Motor neuron (in vitro differentiated cells): ENCODE measurements around the gene MMRN2. TPM values are rescaled to one million over a fixed set of nuclear protein-coding genes. Genes with fewer than 3 reads are reported as not detected.
"Not testable (repeated sequence)": the region's sequence is repeated elsewhere in the genome, so short reads cannot be mapped to it uniquely, and the experiment has no call there.

Experiments used
- ATAC-seq, 8 experiments: fragments of 200-7000 bp; cut with Tn5 transposase; replicated peaks in 6 of 8; 2 replicates each; pipeline ENCODE4 v1.8.0; 2021; ENCODE audit warnings: mild to moderate bottlenecking in 8 of 8, moderate library complexity in 8 of 8
- H3K27ac ChIP-seq, 2 donors: fragments of 250-450 bp; sonication (Bioruptor Pico); 2 replicates each; pipeline ENCODE4 v1.9.0; 2021; ENCODE audit warnings: antibody characterized with exemption in 2 of 2, mild to moderate bottlenecking in 2 of 2, moderate library complexity in 1 of 2
- H3K4me1 ChIP-seq, 2 donors: fragments of 250-450 bp; sonication (Bioruptor Pico); replicated peaks in 1 of 2; 2 replicates each; pipeline ENCODE4 v1.6.1; 2021; ENCODE audit warnings: antibody characterized with exemption in 2 of 2, mild to moderate bottlenecking in 2 of 2, moderate library complexity in 1 of 2
- H3K4me3 ChIP-seq, 5 donors: fragments of 250-450 bp; sonication (Bioruptor Pico); 2 replicates each; pipeline ENCODE4 v1.9.0; 2021; ENCODE audit warnings: antibody characterized with exemption in 5 of 5, mild to moderate bottlenecking in 5 of 5, moderate library complexity in 4 of 5
- WGBS, 10 experiments: fragments of 450-650 bp; shearing (Covaris generic); methylation state at CpG; one replicate each; pipeline ENCODE4 v1.0.0; 2022; 5-methylcytosine and 5-hydroxymethylcytosine counted together
- in situ Hi-C, 9 experiments: fragments of 400-800 bp; cut with MboI; loops; one replicate each; pipeline ENCODE4 v1.15.0; 2021; ENCODE audit warnings: low sequenced_read_pairs in 9 of 9, low pct_unique_long_range_greater_than_20kb in 2 of 9; ENCODE audit not compliant: unreplicated experiment in 9 of 9
- total RNA-seq, 8 experiments: library from RNA; unstranded; fragments of 300-600 nt; gene quantifications; 2 replicates each; pipeline versions ENCODE4 v1.2.3 to v1.2.4, GENCODE V29; 2022

The MMRN2 gene
- total RNA-seq, 8 experiments from 2014 or later = 0.86 to 26.6 (median 3.0) TPM

DNA sequence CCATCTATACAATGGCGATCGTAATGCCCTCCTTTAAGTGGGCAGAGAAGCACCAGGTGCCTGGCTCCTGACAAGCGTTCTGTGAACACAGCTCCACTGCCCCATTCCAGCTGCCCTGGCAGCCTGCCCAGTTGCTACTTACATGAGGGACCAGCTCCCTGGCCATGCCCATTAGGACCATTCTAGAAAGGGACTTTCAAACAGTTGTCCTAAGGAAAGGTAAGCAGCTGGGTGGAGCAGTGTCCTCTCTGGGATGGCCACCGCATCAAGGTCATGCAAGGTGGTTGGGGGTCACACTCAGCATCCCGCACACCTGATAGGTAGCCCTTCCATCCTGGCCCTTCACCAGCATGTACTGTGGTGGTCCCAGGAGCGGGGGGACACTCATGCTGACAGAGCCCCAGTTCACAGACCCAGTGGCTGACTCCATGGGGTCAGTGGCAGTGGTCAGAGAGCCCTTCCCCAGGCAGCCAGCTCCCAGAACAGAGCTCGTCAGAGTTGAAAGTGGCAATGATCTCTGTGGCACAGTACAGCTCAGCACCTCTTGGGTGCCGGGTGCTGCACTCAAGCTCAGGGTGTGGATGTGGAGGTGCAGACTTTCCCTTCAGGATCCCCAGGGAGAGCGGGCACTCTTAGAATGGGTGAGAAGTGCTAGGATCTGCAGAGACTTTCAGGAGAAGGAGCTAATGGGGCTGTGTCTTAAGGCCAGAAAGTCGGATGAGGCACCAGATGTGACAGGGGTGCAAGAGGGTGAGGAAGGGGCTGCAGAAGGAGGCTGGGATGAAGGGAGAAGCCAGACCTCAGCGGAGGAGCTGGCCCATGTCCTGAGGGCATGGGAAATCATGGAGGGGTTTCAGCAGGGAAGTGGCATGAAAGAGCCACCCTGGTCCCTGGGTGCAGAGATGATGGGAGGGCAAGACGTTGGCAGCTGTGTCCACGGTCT, 10.9 kb downstream of the MMRN2 start:
- ATAC-seq = peak in 4 of 8 experiments; percentile 6 to 49 (median 24)
- H3K4me1 ChIP-seq = peaks cover 16 to 24% of the 10 kb centered on the region in 2 donors
- H3K27ac ChIP-seq = no peak overlapping the region
- in situ Hi-C loops = loop anchor here in 2 of 9 experiments (25.0 kb wide), 1 partner anchor 116 kb away; no protein-coding TSS in a partner anchor
- 76 to 93% (median 89%) methylated on average over 2 to 5 of the region's 13 CpGs; no CpG with 5 or more reads in 4 of the 10 experiments for WGBS, 10 experiments
- no peak overlapping the region for H3K4me3 ChIP-seq

DNA sequence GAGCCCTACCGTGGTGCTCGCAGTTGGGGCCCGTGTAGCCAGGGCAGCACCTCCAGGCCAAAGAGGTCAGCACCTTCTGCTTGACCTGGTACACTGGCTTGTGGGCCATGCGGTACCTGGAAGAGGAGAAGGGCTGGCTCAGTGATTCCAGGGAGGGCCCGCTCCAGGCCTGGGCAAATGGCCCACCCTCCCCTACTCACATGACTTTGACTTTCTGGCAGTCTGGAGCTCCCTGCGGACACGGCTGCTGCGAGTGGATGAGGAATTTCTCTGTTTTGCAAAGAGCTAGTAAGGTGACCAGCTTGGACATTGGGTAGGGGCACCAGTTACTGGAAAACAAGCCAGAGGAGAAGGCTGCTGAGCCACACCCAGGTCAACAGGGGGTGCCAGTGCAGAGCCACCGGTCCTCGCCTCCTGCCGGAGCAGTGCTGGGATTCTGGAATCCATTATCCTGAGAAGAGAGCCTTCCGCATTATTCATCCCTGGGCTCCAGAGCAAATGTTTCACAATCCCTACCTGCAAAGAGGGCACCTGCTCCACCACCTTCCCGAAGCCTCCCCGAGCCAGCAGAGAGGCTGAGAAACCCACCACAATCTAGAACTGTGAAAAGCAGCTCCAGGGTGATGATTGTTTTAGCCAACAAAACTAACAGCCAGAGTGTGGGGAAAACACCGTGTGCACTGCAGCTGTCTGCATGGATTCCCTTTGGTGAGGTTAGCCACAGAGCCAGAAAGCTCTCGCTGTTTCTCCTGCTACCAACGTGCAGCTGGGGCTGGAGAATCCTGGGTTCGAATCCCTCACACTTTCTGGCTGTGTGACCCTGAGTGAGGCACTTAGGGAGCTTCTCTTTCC, 11.8 kb downstream of the MMRN2 start:
- 0 to 69% (median 56%) methylated on average over 1 to 4 of the region's 18 CpGs; no CpG with 5 or more reads in 3 of the 10 experiments for WGBS, 10 experiments
- peak; percentile 4 to 80 (median 72) for ATAC-seq
- in situ Hi-C loops = loop anchor here in 2 of 9 experiments (25.0 kb wide), 1 partner anchor 117 kb away; no protein-coding TSS in a partner anchor
- Histone ChIP-seq H3K4me1 (peaks cover 16 to 24% of the 10 kb centered on the region in 2 donors), H3K4me3 (no peak overlapping the region), H3K27ac (peak overlapping the region in 1 of 2 donors; percentile 30)

DNA sequence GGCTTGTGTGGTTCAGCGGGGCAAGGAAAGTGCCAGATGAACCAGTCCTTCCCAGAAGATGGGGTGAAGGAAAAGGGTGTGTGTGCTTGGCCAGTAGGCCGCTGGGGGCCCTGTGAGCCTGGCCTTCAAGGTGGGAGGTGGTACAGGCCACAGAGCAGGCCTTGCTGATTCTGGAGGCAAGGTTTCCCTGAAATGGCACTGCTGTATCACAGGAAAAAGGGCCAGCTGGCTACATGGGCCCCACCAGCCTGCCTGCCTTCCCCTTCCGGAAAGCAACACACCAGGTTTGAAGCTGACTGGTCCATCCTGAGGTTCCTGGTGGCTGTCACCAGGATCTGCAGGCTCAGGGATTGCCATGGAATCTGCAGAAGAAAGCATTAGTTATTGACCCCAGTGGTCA, 12.5 kb downstream of the MMRN2 start:
- H3K27ac ChIP-seq = no peak overlapping the region
- WGBS, 10 experiments = 80 to 100% (median 100%) methylated on average over 1 to 2 of the region's 3 CpGs; no CpG with 5 or more reads in 6 of the 10 experiments
- H3K4me1 ChIP-seq = peaks cover 16 to 25% of the 10 kb centered on the region in 2 donors
- no peak for ATAC-seq
- in situ Hi-C loops = loop anchor here in 2 of 9 experiments (25.0 kb wide), 1 partner anchor 117 kb away; no protein-coding TSS in a partner anchor
- no peak overlapping the region for H3K4me3 ChIP-seq

DNA sequence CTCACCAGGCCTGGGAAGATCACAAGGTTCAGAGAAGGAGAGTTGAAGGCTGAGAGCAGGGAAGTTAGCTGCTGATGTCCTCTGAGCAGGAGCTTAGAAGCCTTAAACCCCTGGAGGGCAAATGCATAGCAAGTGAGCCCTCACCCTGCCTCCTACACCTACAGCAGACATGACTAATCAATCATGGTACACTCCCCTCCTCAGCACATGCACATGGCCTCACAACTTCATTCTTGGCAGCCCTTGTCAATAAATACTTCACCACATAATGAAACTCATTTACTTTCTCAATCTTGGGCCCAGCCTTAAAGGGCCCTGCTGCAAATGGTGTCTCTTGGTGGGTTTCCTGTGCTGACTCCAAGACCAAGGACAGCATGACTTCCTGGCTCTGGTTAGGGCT, 12.9 kb downstream of the MMRN2 start:
- in situ Hi-C loops = loop anchor here in 2 of 9 experiments (25.0 kb wide), 1 partner anchor 118 kb away; no protein-coding TSS in a partner anchor
- H3K4me1 ChIP-seq = peaks cover 16 to 29% of the 10 kb centered on the region in 2 donors
- H3K27ac ChIP-seq = no peak overlapping the region
- peak in 3 of 8 experiments; percentile 76 to 83 (median 77) for ATAC-seq
- H3K4me3 ChIP-seq = no peak overlapping the region

DNA sequence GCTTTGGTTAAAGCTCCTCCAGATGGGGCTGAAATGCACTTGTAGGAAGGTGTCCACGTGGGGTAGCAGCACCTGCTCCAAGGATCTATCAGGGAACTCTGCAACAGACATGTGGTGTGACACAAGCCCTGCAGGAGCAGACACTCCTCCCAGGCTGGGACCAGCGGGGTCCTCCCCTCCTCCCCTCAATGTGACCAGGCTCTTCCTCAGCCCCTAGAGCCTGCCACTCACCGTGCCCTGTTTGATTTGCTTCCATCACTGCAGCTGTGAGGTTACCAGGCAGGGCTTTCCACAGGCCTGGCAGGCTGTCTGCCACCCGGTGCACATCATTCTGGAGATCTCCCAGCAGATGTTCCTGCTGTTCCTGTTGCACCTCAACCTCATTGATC, 13.4 kb downstream of the MMRN2 start:
- 45 to 100% (median 80%) methylated on average over 1 to 2 of the region's 4 CpGs; no CpG with 5 or more reads in 7 of the 10 experiments for WGBS, 10 experiments
- H3K4me1 ChIP-seq = peaks cover 16 to 29% of the 10 kb centered on the region in 2 donors
- peak in 1 of 8 experiments; percentile 2 for ATAC-seq
- in situ Hi-C loops = loop anchor here in 2 of 9 experiments (25.0 kb wide), 1 partner anchor 118 kb away; no protein-coding TSS in a partner anchor
- H3K27ac ChIP-seq = no peak overlapping the region
- H3K4me3 ChIP-seq = no peak overlapping the region

DNA sequence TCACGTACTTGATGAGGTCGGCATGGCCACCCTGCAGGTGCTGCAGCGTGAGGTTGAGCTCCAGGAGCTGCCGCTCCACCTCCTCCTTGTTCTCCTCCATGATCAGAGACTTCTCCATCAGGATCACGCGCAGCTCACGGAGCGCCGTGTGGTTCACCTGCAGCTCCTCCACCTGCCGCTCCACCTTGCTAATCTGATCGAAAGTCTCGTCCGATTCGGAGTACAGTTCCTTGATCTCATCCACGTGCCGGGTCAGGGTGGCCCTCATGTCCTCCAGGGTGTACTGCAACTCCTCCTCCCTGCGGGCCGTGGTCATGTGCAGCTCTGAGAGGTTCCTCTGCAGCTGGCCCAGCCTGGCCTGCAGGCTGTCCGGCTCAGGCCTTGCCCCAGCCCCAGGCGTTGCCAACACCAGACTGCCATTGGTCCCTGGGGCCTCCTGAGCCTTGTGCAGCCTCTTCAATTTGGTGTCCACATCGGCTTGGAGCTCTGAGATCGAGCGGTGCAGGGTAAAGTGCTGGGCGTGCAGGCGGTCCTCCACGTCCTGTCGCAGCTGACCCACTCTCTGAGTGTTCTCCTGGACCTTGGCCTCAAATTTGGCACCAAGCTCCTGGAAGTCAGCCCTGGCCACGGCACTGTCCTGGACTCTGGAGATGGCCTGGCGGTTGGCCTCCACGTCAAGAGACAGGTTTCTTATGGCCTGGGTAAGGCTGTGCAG, 13.9 kb downstream of the MMRN2 start:
- no peak overlapping the region for H3K27ac ChIP-seq
- 91 to 97% (median 96%) methylated on average over 5 to 16 of the region's 30 CpGs; no CpG with 5 or more reads in 6 of the 10 experiments for WGBS, 10 experiments
- no peak for ATAC-seq
- no peak overlapping the region for H3K4me3 ChIP-seq
- peaks cover 16 to 29% of the 10 kb centered on the region in 2 donors for H3K4me1 ChIP-seq
- in situ Hi-C loops = loop anchor here in 2 of 9 experiments (25.0 kb wide), 1 partner anchor 119 kb away; no protein-coding TSS in a partner anchor

DNA sequence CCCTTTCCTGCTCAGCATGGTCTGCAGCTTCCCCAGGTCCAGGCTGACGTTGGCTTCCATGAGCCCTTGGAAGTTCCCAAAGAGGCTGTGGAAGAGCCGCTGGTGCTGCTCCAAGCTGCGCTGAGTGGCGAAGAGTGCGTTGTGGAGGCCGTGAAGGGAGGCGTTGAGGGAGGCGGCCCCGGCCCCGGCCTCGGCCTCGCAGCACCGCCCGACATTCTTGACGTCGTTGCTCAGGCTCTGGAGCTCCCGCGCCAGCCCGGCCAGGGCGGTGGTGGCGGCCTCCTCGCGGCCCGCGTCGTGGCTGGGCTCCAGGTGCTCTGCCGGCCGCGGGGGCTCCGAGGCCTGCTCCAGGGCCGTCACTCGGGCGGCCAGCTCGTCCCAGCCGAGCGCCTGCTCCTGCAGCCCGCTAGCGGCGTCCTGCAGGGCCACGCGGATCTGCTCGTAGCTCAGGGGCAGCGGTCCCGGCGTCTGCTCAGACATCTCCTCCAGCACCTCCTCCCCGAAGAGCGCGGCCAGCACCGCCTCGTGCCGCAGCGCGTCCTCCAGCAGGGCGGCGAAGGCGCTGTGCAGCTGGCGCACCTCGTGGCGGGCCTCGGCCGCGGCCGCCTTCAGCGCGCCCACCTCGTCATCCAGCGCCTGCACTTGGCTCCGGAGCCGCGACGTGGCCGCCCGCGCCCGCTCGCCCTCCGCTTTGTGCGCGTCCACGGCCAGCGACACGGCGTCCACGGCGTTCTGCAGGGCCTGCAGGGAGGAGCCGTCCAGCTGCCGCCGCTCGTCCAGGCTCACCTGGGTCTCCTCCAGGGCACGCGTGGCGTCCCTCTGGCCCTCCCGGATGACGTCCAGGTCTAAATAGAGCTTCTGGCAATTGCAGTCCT, 14.7 kb downstream of the MMRN2 start:
- Histone ChIP-seq H3K27ac (no peak overlapping the region), H3K4me3 (no peak overlapping the region), H3K4me1 (peaks cover 16 to 28% of the 10 kb centered on the region in 2 donors)
- in situ Hi-C loops = loop anchor here in 2 of 9 experiments (25.0 kb wide), 1 partner anchor 120 kb away; no protein-coding TSS in a partner anchor
- ATAC-seq = peak in 1 of 8 experiments; percentile 2
- WGBS, 10 experiments = 80 to 98% (median 96%) methylated on average over 1 to 14 of the region's 94 CpGs; no CpG with 5 or more reads in 5 of the 10 experiments

DNA sequence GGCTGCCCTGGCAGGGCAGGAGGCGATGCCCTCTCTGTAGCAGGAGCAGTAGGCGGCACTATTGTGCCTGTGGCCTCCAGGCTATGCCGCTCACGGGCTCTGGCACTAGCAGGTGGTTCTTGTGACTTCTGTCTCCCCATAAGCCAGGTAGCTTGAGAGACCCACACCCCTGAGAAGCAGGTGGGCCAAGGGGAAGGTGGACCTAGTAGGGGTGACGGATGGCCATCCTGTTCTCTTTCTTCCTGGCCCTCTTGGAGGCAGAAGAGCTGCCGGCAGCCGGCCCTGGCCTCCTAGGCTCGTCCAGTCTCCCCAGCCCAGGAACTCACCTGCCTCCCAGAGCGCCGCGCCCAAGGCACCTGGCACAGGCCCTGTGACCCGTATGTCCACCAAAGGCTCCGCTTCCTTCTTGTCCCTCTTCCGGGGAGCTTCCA, 15.4 kb downstream of the MMRN2 start:
- H3K4me1 ChIP-seq = peaks cover 10 to 22% of the 10 kb centered on the region in 2 donors
- H3K27ac ChIP-seq = no peak overlapping the region
- no peak overlapping the region for H3K4me3 ChIP-seq
- 89 to 100% (median 100%) methylated on average over 2 to 9 of the region's 14 CpGs; no CpG with 5 or more reads in 3 of the 10 experiments for WGBS, 10 experiments
- ATAC-seq = no peak
- in situ Hi-C loops = loop anchor here in 2 of 9 experiments (25.0 kb wide), 1 partner anchor 120 kb away; no protein-coding TSS in a partner anchor

DNA sequence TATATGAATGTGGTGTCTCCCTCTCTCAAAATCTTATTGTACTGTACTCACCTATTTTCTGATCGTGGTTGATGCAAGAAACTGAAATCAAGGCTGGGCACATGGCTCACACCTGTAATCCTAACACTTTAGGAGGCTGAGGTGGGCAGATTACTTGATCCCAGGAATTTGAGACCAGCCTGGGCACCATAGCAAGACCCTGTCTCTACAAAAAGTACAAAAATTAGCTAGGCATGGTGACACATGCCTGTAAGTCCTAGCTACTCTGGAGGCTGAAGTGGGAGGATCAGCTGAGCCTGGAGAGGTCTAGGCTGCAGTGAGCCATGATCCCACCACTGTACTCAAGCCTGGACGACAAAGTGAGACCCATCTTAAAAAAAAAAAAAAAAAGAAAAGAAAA, 16.0 kb downstream of the MMRN2 start:
- ATAC-seq = no peak
- in situ Hi-C loops = loop anchor here in 2 of 9 experiments (25.0 kb wide), 1 partner anchor 121 kb away; no protein-coding TSS in a partner anchor
- WGBS, 10 experiments = 40 to 100% (median 79%) methylated on average over 1 to 2 of the region's 2 CpGs
- no peak overlapping the region for H3K27ac ChIP-seq
- H3K4me3 ChIP-seq = no peak overlapping the region
- peaks cover 6 to 16% of the 10 kb centered on the region in 2 donors for H3K4me1 ChIP-seq

DNA sequence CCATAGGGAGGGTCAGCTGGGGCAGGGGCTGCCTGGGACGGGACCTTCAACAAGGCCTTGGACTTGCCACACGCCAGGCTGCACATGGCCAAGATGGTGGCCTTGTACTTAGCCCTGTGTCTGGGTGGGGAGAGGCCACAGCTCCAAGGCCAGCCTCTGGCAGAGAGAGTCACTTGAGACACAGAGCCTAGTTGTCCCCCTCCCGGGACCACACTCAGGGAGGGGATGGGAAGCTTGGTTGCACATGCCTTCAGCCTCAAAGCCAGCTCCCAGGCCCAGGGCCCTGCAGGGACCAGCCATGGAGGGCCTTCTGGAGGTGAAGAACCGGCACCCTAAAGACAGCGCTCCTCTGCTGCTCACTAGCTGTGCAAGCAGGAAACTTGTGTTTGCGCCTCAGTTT, 16.7 kb downstream of the MMRN2 start:
- Histone ChIP-seq H3K27ac (no peak overlapping the region), H3K4me3 (no peak overlapping the region), H3K4me1 (peaks cover 4 to 11% of the 10 kb centered on the region in 2 donors)
- in situ Hi-C loops = loop anchor here in 2 of 9 experiments (25.0 kb wide), 1 partner anchor 122 kb away; no protein-coding TSS in a partner anchor
- ATAC-seq = no peak
- 80 to 100% (median 92%) methylated on average over 1 to 3 of the region's 6 CpGs; no CpG with 5 or more reads in 5 of the 10 experiments for WGBS, 10 experiments

DNA sequence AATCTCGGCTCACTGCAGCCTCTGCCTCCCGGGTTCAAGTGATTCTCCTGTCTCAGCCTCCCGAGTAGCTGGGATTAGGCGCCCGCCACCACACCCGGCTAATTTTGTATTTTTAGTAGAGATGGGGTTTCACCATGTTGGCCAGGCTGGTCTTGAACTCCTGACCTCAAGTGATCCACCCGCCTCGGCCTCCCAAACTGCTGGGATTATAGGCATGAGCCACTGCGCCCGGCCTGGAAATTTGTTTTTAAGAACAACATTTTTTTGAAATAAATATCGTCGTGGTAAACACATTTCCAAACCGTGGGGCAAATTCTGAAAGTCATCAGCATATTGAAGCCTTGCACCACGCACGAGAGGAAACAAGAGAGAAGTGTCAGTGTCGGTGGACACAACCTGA, 17.3 kb downstream of the MMRN2 start:
- H3K27ac ChIP-seq, H3K4me3 ChIP-seq, H3K4me1 ChIP-seq, ATAC-seq: not testable (repeated sequence)
- in situ Hi-C loops = loop anchor here in 2 of 9 experiments (25.0 kb wide), 1 partner anchor 122 kb away; no protein-coding TSS in a partner anchor
- 88 to 100% (median 94%) methylated on average over 2 to 9 of the region's 16 CpGs; no CpG with 5 or more reads in 4 of the 10 experiments for WGBS, 10 experiments
